ENCODE results near the gene GPA33.

GRCh38 chr1:167064621-167065020, 25.6 kb downstream of the GPA33 start:
- TF ChIP-seq CTCF (IDR thresholded peaks at IDR 0.05) (no peak), EP300 (IDR thresholded peaks at IDR 0.05) (no peak)
